HepG2 (cell line): ENCODE results near the gene RXFP1. TPM values are rescaled to one million over a fixed set of nuclear protein-coding genes. Genes with fewer than 3 reads are reported as not detected.

Experiments used
- ATF7-NPFF ChIP-seq: sonication (generic); formaldehyde crosslinking; IDR thresholded peaks from 2 replicates; pipeline ENCODE4 v1.8.1; 2023; ENCODE audit warnings: mild to moderate bottlenecking, low read depth, missing genetic modification reagents, moderate library complexity
- HIC2 ChIP-seq: sonication (generic); formaldehyde crosslinking; IDR thresholded peaks from 2 replicates; pipeline ENCODE4 v1.9.0; 2022; ENCODE audit warnings: low read depth, missing genetic modification reagents
- HOXA9 ChIP-seq: sonication (generic); formaldehyde crosslinking; IDR thresholded peaks from 2 replicates; pipeline ENCODE4 v1.8.1; 2022; ENCODE audit warnings: missing genetic modification reagents, mild to moderate bottlenecking, moderate library complexity, borderline replicate concordance
- KDM5B ChIP-seq: sonication (generic); formaldehyde crosslinking; IDR thresholded peaks from 2 replicates; pipeline ENCODE4 v1.4.0; 2020; ENCODE audit warnings: missing genetic modification reagents, mild to moderate bottlenecking, borderline replicate concordance
- MTA1 ChIP-seq: sonication (generic); formaldehyde crosslinking; IDR thresholded peaks from 2 replicates; pipeline ENCODE4 v1.4.0; 2020; ENCODE audit warnings: missing genetic modification reagents, mild to moderate bottlenecking, borderline replicate concordance
- THAP7 ChIP-seq: sonication (generic); formaldehyde crosslinking; IDR thresholded peaks from 2 replicates; pipeline ENCODE4 v1.8.1; 2023; ENCODE audit warnings: mild to moderate bottlenecking, missing genetic modification reagents
- THAP8 ChIP-seq: sonication (generic); formaldehyde crosslinking; IDR thresholded peaks from 2 replicates; pipeline ENCODE4 v1.5.1; 2020; ENCODE audit warnings: missing genetic modification reagents, mild to moderate bottlenecking, borderline replicate concordance
- TOE1 ChIP-seq: sonication (generic); formaldehyde crosslinking; IDR thresholded peaks from 2 replicates; pipeline ENCODE4 v1.4.0; 2020; ENCODE audit warnings: mild to moderate bottlenecking, missing genetic modification reagents
- ZNF18 ChIP-seq: sonication (generic); formaldehyde crosslinking; IDR thresholded peaks from 2 replicates; pipeline ENCODE4 v1.8.0; 2022; ENCODE audit warnings: mild to moderate bottlenecking, missing genetic modification reagents; ENCODE audit not compliant: insufficient replicate concordance
- ZNF235 ChIP-seq: sonication (generic); formaldehyde crosslinking; IDR thresholded peaks from 2 replicates; pipeline ENCODE4 v1.8.1; 2023; ENCODE audit warnings: mild to moderate bottlenecking, missing genetic modification reagents, borderline replicate concordance
- ZNF263 ChIP-seq: sonication (generic); formaldehyde crosslinking; IDR thresholded peaks from 2 replicates; pipeline ENCODE4 v1.4.0; 2020; ENCODE audit warnings: missing genetic modification reagents
- ZNF274 ChIP-seq: sonication (generic); formaldehyde crosslinking; IDR thresholded peaks from 2 replicates; pipeline ENCODE4 v1.5.1; 2020; ENCODE audit warnings: mild to moderate bottlenecking, missing genetic modification reagents
- ZNF670 ChIP-seq: sonication (generic); formaldehyde crosslinking; IDR thresholded peaks from 2 replicates; pipeline ENCODE4 v1.8.0; 2022; ENCODE audit warnings: mild to moderate bottlenecking, missing genetic modification reagents, borderline replicate concordance
- ZNF879 ChIP-seq: sonication (generic); formaldehyde crosslinking; IDR thresholded peaks from 2 replicates; pipeline ENCODE4 v1.8.1; 2023; ENCODE audit warnings: missing genetic modification reagents
- polyA plus RNA-seq, 8 experiments: library from polyadenylated mRNA; depleted of rRNA in 3 of 8; stranded (reverse) in 7 of 8; unstranded in 1 of 8; fragments of >200 nt; fragmentation: Illumina TruSeq in 4 of 8; extraction: Trizol in 4 of 8; gene quantifications; 2 replicates each; pipeline versions ENCODE4 v1.2.1 to v1.2.3, GENCODE V29; 2011 to 2016; ENCODE audit warnings: low read depth in 4 of 8, missing spikeins in 1 of 8, mixed read lengths in 1 of 8; ENCODE audit not compliant: insufficient read depth in 1 of 8
- total RNA-seq, 5 experiments: library from RNA; depleted of rRNA; stranded (reverse); fragments of >200 nt; fragmentation: Illumina TruSeq; extraction: Trizol; gene quantifications; 2 replicates each; pipeline ENCODE4 v1.2.3, GENCODE V29; 2016; ENCODE audit warnings: low read depth in 1 of 5

The RXFP1 gene
- total and polyA plus RNA-seq, 2 of the 13 experiments (the other 11 are each of a cell fraction or from before 2014, with no cell fraction given), result not detected

- no peak for TF ChIP-seq HIC2 (CRISPR knock-in tag)
- TF ChIP-seq ZNF879 (CRISPR knock-in tag), result no peak
- no peak for TF ChIP-seq HOXA9 (CRISPR knock-in tag)
- TF ChIP-seq MTA1 (CRISPR knock-in tag), result 0 out of 2 replicates have a peak, but pooled peaks have one; percentile 47
- no peak for TF ChIP-seq THAP8
- no peak for TF ChIP-seq KDM5B (CRISPR knock-in tag)
- TF ChIP-seq ATF7-NPFF, result no peak
- peak; percentile 16; the same call in 1 of the 2 replicates for TF ChIP-seq THAP7
- no peak for TF ChIP-seq TOE1
- TF ChIP-seq ZNF274 (CRISPR knock-in tag), result no peak
- no peak for TF ChIP-seq ZNF235 (CRISPR knock-in tag)
- TF ChIP-seq ZNF670 (CRISPR knock-in tag), result no peak
- TF ChIP-seq ZNF18 (CRISPR knock-in tag), result peak; percentile 53
- no peak for TF ChIP-seq ZNF263 (CRISPR knock-in tag)
Observed at GRCh38 chr4:158670975-158671664, 149.4 kb downstream of the RXFP1 start (continued).
